SU-DHL-6 (cell line): ENCODE results near the gene ZNF431.

ENCODE experiments used
- CTCF ChIP-seq: fragments of 200-600 bp; sonication (generic); IDR thresholded peaks from one replicate; pipeline ENCODE4 v1.5.1; 2017; ENCODE audit warnings: antibody characterized with exemption, mild to moderate bottlenecking, low read length, moderate library complexity; ENCODE audit not compliant: insufficient read depth, poor library complexity, severe bottlenecking
- EZH2phosphoT487 ChIP-seq: fragments of 200-600 bp; sonication (generic), shearing (Covaris generic); conservative IDR thresholded peaks from 2 replicates; pipeline ENCODE4 v1.6.1; 2018; ENCODE audit warnings: mild to moderate bottlenecking, antibody characterized with exemption, low read length, moderate library complexity, mixed read lengths

GRCh38 chr19:21143854-21144253, 2.0 kb downstream of the ZNF431 start:
- TF ChIP-seq CTCF (no peak), EZH2phosphoT487 (no peak)
